IPS-NIHi11 (cell line): ENCODE data around the gene IER2.
A peak's percentile ranks its signal among the peaks of the same experiment; 100 is the strongest.
"Not testable (repeated sequence)": the region's sequence is repeated elsewhere in the genome, so short reads cannot be mapped to it uniquely, and the experiment has no call there.

Source experiments
- DNase-seq: peaks from one replicate; pipeline ENCODE4 v3.0.0; 2012; ENCODE audit warnings: mixed read lengths, low spot score

The IER2 gene

GRCh38 chr19:13163609-13164342, 13.6 kb downstream of the IER2 start:
- peak; percentile 40 for DNase-seq

GRCh38 chr19:13164343-13165161, 14.3 kb downstream of the IER2 start:
- peak; percentile 66 for DNase-seq

DNA sequence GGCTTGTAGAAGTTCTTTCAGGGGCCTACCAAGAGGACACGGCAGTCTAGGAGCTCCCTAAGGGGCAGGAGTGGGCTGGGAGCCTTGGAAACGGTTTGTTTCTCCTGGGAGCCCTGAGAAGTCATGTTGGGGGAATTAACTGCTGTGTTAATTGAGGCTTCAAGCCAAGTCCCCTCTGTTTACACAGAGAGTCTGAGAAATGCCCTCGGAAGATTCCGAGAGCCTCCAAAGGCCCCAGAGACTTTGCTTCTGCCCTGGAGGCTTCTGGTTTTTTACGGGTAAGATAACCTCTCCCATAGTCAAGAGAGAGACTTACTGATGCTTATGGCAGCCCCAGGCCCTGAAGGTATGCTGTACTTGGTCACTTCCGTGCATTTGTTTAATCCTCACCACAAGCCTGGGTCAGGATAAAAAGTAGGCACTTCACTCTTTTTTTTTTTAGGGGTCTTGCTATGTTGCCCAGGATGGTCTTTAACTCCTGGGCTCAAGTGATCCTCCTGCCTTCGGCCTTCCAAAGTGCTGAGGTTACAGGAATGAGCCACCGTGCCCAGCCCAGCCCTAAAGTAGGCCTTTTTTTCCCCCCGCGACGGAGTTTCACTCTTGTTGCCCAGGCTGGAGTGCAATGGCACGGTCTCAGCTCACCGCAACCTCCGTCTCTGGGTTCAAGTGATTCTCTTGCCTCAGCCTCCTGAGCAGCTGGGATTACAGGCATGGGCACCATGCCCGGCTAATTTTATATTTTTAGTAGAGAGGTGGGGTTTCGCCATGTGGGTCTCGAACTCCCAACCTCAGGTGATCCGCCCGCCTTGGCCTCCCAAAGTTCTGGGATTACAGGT, 15.2 kb downstream of the IER2 start:
- DNase-seq = peak; percentile 7

GRCh38 chr19:13166151-13166550, 15.9 kb downstream of the IER2 start:
- DNase-seq = not testable (repeated sequence)

DNA sequence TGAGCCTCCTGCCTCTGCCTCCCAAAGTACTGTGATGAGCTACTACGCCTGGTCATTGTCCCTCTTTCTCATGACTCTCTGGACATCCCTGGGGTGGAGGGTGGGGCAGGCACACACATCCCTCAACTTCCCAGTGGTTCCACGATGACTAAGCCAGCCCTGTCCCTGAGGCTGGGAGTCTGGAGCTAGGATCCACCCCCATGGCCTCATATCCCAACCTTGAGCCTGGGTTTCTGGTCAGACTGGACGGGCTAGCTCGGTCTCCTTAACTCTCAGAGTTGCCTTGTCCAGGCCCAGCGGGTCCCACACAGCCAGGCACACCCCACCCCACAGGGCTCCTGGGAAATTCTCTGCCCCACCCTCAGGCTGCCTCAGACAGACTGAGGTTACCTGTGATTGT, 19.6 kb downstream of the IER2 start:
- peak; percentile 47 for DNase-seq

DNA sequence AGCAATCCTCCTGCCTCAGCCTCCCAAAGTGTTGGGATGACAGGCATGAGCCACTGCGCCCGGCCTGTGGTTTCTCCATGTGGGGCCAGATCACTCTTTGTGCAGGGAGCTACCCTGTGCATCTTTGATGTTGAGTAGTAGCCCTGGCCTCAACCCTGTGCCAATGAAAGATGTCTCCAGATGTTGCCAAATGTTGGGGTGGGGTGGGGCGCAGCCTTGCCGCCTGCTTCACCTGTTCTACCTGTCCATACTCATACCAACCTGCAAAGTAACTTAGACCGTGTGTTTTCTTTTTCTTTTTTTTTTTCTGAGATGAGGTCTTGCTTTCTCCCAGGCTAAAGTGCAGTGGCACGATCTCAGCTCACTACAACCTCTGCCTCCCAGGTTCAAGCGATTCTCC, 20.9 kb downstream of the IER2 start:
- peak; percentile 2 for DNase-seq

- peak; percentile 24 for DNase-seq
Observed at GRCh38 chr19:13172346-13173138, 22.3 kb downstream of the IER2 start.

DNA sequence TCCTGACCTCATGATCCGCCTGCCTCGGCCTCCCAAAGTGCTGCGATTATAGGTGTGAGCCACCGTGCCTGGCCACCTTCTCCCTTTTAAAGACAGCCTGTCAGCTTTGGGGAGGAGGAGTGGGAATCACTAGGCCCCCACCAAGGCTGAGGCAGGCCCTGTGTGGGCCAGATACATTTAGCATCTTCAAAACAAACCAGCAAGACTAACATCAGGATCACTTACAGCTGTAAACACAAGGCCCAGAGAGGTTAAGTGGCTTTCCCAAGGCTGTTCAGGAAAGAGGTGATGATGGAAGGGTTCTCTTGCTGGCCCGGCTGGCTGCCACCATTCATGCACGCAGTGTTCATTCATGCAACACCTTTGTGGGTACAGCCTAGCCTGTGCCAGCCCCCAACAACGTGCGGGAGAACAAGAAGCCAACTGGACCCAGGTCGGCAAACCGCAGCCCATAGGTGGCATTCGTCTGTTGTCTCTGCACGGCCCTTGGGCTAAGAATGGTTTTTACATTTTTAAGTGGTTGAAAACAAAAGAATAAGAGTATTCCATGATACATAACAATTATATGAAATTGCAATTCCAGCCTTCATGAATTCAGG, 23.0 kb downstream of the IER2 start:
- no peak for DNase-seq

- DNase-seq = peak; percentile 4
Observed at GRCh38 chr19:13176345-13176744, 26.1 kb downstream of the IER2 start.

DNA sequence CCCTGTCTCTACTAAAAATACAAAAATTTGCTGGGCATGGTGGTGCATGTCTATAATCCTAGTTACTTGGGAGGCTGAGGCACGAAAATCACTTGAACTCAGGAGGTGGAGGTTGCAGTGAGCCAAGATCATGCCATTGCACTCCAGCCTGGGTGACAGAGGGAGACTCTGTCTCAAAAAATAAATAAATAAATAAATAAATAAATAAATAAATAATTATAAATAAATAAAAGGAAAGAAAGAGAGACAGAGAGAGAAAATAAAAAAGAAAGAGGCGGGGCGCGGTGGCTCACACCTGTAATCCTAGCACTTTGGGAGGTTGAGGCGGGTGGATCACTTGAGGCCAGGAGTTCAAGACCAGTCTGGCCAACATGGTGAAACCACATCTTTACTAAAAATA, 27.4 kb downstream of the IER2 start:
- not testable (repeated sequence) for DNase-seq

GRCh38 chr19:13178291-13178690, 28.1 kb downstream of the IER2 start:
- not testable (repeated sequence) for DNase-seq

- DNase-seq = peak; percentile 24
Observed at GRCh38 chr19:13181747-13182388, 31.7 kb downstream of the IER2 start.

- not testable (repeated sequence) for DNase-seq
Observed at GRCh38 chr19:13184926-13185325, 34.7 kb downstream of the IER2 start.

DNA sequence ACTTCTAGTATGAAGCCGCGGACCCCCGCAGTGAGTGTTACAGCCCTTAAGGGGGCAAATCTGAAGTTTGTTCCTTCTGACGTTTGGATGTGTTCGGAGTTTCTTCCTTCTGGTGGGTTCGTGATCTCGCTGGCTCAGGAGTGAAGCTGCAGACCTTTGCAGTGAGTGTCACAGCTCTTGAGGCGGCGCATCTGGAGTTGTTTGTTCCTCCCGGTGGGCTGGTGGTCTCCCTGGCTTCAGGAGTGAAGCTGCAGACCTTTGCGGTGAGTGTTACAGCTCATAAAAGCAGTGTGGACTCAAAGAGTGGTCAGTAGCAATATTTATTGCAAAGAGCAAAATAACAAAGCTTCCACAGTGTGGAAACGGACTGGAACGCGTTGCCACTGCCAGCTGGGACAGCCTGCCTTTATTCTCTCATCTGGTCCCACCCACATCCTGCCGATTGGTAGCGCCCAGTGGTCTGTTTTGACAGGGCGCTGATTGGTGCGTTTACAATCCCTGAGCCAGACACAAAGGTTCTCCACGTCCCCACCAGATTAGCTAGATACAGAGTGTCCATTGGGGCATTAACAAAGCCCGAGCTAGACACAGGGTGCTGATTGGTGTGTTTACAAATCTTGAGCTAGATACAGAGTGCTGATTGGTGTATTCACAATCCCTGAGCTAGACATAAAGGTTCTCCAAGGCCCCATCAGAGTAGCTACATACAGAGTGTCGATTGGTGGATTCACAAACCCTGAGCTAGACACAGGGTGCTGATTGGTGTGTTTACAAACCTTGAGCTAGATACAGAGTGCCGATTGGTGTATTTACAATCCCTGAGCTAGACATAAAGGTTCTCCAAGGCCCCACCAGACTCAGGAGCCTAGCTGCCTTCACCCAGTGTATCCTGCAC, 35.8 kb downstream of the IER2 start:
- peak; percentile 2 for DNase-seq

DNA sequence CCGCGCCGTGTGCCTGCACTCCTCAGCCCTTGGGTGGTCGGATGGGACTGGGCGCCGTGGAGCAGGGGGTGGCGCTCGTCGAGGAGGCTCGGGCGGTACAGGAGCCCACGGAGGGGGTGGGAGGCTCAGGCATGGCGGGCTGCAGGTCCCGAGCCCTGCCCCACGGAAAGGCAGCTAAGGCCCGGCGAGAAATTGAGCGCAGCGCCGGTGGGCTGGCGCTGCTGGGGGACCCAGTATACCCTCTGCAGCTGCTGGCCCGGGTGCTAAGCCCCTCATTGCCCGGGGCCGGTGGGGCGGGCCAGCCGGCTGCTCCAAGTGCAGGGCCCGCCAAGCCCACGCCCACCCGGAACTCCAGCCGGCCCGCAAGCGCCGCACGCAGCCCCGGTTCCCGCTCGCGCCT, 36.5 kb downstream of the IER2 start:
- not testable (repeated sequence) for DNase-seq

- DNase-seq = no peak
Observed at GRCh38 chr19:13187419-13187818, 37.2 kb downstream of the IER2 start.

DNA sequence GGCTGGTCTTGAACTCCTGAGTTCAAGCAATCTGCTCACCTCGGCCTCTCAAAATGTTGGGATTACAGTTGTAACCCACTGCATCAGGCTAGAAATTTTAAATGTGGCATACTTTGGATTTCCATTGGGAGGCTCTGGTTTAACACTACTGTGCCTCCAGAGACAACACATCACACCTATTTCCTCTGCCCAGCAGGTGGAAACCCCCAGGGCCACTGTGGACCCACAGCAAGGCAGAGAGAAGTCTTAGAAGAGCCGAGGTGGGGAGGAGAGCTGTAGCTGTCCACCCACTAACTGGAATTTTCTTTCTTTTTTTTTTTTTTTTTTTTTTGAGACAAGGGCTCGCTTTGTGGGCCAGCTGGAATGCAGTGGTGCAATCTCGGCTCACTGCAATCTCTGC, 39.4 kb downstream of the IER2 start:
- DNase-seq = peak; percentile 4

DNA sequence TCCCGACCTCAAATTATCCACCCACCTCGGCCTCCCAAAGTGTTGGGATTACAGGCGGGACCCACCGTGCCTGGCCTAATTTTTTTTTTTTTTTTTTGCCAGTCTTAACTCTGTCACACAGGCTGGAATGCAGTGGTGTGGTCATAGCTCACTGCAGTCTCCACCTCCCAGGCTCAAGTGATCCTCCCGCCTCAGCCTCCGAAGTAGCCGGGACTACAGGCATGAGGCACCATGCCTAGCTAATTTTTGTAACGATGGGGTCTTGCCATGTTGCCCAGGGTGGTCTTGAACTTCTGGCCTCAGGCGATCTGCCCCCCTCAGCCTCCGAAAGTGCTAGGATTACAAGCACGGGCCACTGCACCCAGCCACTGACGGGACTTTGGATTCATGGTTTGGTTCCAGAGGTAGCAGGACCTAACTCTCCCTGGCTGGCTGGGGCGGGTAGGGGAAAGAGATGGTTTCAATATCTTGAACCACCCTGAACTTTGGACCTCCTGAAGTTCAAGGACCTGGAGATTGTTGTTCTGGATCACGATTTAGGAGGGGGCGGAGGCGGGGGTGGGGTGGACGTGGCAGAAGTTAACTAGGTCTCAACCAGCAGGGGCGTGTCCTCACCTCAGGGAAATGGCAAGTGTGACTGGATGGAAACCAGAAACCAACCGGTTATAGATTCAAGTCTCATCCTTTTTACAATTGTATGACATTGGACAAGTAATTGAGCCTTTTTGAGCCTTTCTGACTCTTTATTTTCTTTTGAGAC, 40.8 kb downstream of the IER2 start:
- peak; percentile 15 for DNase-seq

DNA sequence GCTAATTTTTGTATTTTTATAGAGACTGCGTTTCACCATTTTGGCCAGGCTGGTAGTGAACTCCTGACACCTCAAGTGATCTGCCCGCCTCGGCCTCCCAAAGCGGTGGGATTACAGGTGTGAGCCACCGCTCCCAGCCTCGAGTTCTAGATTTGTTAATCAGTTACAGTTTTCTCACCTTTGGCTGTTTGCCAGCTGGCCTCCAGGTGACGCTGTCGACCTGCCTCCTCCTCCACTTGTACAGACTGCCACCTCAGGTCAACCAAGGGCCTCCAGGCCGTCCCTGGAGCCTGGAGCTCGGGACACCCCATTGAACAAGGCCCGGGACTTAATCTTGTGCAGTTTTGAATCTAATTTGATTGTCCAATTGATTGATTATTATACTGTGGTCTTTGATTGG, 45.5 kb downstream of the IER2 start:
- peak; percentile 84 for DNase-seq
